ENCODE measurements around the gene GNAQ.

The GNAQ gene

DNA sequence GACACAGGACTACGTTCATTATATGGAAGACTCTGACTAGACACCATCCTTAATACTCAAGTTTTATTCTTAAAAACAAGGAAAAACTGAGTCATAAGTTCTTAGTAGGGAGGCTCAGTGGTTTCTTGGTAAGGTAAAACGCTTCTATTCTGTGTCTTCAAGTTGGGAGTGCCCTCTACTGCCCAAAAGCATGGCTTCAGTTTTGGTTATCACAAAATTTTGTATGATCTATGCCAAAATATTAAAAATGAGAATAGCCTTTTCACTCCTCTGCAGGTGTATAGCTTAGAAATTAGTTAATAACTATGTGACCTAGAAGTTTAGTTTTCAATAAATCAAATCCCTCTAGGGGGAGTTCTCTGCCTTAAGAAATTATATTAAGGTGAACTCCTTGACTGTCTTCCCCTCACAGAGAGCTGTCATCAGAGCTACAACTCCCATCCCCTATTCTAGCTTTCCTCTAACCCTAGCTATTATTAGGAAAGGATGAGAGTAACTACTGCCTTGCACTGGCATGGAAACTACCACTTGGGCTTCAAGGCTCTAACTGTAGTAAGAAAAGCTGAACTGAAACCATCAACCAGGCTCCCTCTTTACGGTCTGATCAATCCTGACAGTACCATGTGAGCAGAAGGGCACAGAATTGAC lies 189.7 kb downstream of the GNAQ start:
- no peak for DNase-seq (ENCODE audit: low read depth)

- no peak for DNase-seq (ENCODE audit: low read depth)
Observed at GRCh38 chr9:77839459-77840140, 192.0 kb downstream of the GNAQ start.

- DNase-seq (ENCODE audit: low read depth): no peak
Observed at GRCh38 chr9:77838986-77839385, 192.6 kb downstream of the GNAQ start.

DNA sequence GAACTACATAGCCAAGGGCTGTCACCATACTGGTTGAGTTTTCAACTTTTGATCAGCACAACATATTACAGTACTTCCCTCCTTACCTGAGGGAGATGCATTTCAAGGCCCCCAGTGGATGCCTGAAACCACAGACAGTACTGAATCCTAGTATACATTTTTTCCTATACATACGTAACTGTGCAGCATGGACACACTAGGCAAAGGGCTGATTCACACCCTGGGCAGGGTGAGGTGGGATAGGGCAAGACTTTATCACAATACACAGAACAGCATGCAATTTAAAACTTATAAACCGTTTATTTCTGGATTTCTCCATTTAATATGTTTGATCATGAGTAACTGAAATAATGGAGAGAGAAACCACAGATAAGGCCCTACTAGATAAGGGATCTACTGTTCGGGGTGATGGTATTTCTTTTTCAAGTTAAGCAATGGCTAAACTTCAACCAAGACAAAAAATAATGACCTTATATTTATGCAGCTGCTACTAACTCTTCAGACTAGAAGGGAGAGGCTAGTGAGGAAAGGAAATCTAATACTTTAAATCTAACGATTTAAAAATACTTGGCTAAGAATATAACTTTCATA lies 196.6 kb downstream of the GNAQ start:
- no peak for DNase-seq (ENCODE audit: low read depth)

- DNase-seq (ENCODE audit: low read depth): no peak
Observed at GRCh38 chr9:77833561-77834429, 197.8 kb downstream of the GNAQ start.

- DNase-seq (ENCODE audit: low read depth): no peak
Observed at GRCh38 chr9:77832639-77833038, 199.0 kb downstream of the GNAQ start.

- DNase-seq (ENCODE audit: low read depth): no peak
Observed at GRCh38 chr9:77831781-77832180, 199.8 kb downstream of the GNAQ start.

GRCh38 chr9:77830618-77831285 lies 200.9 kb downstream of the GNAQ start:
- DNase-seq (ENCODE audit: low read depth): no peak

GRCh38 chr9:77829420-77829819 lies 202.2 kb downstream of the GNAQ start:
- no peak for DNase-seq (ENCODE audit: low read depth)

- DNase-seq (ENCODE audit: low read depth): no peak
Observed at GRCh38 chr9:77827104-77827784, 204.4 kb downstream of the GNAQ start.

GRCh38 chr9:77826621-77827020 lies 205.0 kb downstream of the GNAQ start:
- no peak for DNase-seq (ENCODE audit: low read depth)

- no peak for DNase-seq (ENCODE audit: low read depth)
Observed at GRCh38 chr9:77826116-77826515, 205.5 kb downstream of the GNAQ start.

DNA sequence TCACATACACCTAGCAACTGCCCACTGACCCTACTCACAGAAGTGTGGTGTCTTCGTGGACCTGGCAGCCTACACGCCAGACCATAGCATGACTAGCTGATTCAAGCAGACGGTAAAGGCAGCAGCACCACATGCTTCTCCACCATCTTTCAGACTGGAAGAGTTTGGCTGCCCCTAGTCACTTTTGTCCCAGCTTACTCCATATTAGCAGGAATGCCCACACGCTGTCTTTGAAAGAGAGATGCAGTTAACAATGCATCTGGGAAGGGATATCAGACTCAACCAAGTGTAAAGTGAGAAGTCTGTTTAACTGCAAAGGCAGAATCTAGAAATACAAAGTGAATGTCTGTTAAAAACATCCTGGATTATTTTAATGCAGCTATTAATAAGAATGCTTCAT lies 206.2 kb downstream of the GNAQ start:
- no peak for DNase-seq (ENCODE audit: low read depth)

- DNase-seq (ENCODE audit: low read depth): no peak
Observed at GRCh38 chr9:77820293-77820954, 211.2 kb downstream of the GNAQ start.

DNA sequence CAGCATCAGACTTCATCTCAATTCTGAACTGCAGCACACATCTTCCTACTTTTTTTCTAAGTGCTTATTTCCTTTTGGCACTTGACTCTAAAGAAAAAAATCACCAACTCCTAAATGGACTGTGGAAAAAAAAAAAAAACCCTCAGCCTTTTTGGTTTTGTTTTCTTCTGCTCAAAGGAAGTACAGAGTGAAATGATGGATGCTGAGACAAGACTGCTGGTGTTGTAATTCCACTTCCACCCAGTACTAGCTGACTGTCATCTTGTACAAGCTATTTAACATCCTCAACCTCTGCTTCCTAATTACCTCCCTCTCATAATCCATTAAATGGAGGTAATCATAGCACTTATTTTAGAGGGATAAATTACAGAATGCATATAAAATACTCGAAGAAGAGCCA lies 212.0 kb downstream of the GNAQ start:
- DNase-seq (ENCODE audit: low read depth): no peak

DNA sequence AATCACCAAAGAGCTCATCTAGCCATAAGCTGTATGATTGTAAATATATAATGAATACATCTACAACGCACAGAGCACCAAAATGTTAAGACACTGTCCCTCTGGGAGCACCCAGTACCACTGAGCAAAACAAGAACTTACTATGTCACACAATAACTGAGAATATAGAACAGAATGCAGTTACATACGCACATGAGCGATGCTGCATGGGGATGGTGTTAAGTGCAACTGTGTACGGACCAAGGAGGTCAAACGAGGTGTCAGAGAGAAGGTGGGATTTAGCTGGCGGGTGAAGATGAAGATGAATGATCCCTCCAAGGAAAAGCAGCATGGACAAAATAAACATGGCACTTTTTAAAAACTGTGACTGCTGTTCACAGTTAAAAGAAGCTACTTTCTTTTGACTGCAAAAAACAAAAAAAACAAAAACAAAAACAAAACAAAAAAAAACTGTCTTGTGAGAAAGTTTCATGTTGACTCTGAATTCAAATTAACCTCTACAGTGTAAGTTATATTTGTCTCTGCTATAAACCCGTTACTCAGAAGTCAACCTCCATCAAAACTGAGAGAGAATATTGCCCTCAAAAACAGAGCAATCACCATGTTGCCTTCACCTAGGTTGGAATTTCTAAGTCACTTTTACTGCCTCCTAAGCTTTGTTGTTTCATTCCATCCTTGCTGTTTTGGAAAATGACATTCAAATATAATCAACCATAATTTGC lies 213.9 kb downstream of the GNAQ start:
- no peak for DNase-seq (ENCODE audit: low read depth)

DNA sequence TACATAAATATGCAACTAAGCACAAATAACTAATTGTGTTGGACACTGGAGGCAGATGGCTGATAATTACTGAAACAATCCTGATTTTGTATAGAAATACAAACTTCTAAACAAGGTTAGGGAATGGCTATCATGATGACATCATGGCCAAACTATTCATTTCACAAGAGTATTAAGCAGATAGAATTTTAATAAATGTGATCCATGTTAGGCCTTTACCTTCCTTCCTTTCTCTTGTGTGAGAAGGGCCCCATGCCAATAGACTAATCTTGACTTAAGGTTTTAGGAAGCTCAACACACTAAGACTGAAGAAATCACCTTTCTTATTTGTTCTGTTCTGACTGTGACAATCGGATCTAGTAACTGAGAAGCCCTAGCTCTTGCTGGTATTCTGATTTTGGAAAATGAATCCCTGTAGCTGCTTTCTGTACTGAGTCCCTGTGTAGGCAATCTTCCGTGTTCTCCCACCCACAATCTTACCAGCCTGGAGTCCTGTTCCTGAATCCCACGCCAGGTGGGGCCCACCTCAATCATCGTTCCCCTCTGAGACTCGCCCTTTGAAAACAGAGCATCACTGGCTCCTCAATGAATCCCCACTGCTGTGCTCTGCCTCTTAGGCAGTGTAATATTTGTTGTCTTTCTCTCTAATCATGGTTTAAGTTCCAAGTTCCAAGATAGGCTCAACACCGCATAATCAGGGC lies 214.8 kb downstream of the GNAQ start:
- no peak for DNase-seq (ENCODE audit: low read depth)

DNA sequence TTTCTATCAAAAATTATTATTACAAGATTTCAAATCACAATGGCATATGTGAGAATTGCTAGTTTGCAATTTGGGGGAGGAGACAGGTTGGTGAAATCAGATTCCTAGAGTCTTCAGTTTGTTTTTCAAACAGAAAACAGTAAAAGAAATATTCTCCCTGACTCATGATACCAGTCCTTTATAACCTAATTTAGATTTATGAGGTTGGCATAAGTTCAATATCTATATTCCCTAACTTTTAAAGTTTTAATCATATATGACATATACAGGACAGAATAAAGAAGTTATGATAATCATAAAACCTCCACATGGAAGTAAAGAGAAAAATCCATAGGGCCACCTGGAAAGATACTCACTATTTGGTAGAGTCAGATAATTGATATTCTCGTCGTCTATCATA lies 216.4 kb downstream of the GNAQ start:
- DNase-seq (ENCODE audit: low read depth): no peak

DNA sequence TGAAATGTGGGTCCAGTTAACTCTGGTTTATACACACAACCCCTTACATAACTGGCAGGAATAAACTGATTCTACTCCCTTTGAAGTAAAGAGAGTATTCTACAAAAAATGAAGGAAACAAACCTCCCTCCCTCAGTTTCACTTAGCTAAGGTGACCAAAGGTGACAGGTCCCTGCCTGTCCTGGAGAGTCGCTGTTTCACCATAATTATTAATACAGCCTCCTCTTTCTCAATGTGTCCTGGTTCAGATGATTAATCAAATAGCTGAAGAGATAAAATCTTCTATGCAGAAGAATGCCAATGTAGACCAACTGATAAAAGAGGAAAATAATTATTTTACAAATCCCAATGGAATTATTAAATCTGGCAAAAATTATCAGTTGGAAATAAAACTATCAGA lies 219.8 kb downstream of the GNAQ start:
- DNase-seq (ENCODE audit: low read depth): no peak
